ENCODE results near the gene MAL. TPM values are rescaled to one million over a fixed set of nuclear protein-coding genes. Genes with fewer than 3 reads are reported as not detected.

The MAL gene
- not detected in 2 replicates for polyA plus RNA-seq (2012; rRNA removed)
- polyA plus RNA-seq (2012; cell fraction: cytosol; rRNA removed) = not detected in 2 replicates
- polyA plus RNA-seq (2012; cell fraction: nucleus; rRNA removed) = not detected in 2 replicates

DNA sequence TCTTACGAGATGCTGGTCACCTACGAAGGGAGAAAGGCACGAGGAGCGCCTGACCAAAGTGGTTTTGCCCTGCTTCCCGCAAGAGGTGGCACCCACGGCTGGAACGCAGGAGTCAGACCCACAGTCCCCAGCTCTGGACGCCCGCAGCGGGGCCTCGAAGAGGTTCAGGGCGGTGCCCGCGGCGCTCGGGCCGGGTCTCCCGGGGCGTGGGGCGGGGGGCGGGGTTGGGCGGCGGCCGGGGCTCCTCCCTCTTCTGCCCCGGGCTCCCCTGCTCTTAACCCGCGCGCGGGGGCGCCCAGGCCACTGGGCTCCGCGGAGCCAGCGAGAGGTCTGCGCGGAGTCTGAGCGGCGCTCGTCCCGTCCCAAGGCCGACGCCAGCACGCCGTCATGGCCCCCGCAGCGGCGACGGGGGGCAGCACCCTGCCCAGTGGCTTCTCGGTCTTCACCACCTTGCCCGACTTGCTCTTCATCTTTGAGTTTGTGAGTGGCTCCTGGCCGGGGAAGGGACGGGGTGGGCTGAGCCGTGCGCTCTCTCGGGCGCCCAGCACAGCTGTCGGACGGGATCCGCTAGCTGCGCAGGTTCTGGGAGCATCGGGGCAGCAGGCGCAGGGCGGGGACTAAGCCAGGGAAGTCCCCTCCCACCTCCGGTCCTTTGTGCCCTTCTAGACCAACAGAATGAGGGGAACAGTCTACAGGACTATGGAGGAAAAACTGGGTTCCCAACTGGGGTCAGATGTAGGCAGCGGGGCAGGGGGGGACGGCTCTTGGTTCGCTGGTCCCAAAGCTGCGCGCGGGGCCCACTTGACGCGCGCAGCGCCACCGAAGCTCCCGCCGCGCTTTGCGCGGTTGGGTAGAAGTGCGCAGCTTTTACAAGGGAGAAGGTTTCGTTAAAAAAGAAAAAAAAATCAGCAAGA, at the start of gene MAL:
Gene MAL (plus strand): TSS at position 303 of the 914 bp plus-strand sequence. CDS start 85 bp downstream, at position 388.
- TF ChIP-seq NFIC (IDR thresholded peaks at IDR 0.05; ENCODE audit: borderline replicate concordance) (no peak), CHD2 (IDR thresholded peaks at IDR 0.05; ENCODE audit: low read length, partially characterized antibody) (no peak), RXRA (IDR thresholded peaks at IDR 0.05; ENCODE audit: borderline replicate concordance, low read depth) (no peak), FOSL2 (IDR thresholded peaks at IDR 0.05; ENCODE audit: borderline replicate concordance, low read depth) (no peak), MEF2A (IDR thresholded peaks at IDR 0.05; ENCODE audit: borderline replicate concordance, low read depth) (no peak), NRF1 (IDR thresholded peaks at IDR 0.05; ENCODE audit: low read depth, low read length) (no peak), RCOR1 (IDR thresholded peaks at IDR 0.05; ENCODE audit: low read length) (no peak), RAD21 (IDR thresholded peaks at IDR 0.05; ENCODE audit: low read length) (no peak), EZH2phosphoT487 (IDR thresholded peaks at IDR 0.05; ENCODE audit: borderline replicate concordance, low read depth) (no peak), FOXJ3 (CRISPR knock-in tag; IDR thresholded peaks at IDR 0.05) (no peak), POLR2AphosphoS5 (IDR thresholded peaks at IDR 0.05; ENCODE audit: low read depth, low read length) (no peak)
- TF ChIP-seq, protein P1, sequence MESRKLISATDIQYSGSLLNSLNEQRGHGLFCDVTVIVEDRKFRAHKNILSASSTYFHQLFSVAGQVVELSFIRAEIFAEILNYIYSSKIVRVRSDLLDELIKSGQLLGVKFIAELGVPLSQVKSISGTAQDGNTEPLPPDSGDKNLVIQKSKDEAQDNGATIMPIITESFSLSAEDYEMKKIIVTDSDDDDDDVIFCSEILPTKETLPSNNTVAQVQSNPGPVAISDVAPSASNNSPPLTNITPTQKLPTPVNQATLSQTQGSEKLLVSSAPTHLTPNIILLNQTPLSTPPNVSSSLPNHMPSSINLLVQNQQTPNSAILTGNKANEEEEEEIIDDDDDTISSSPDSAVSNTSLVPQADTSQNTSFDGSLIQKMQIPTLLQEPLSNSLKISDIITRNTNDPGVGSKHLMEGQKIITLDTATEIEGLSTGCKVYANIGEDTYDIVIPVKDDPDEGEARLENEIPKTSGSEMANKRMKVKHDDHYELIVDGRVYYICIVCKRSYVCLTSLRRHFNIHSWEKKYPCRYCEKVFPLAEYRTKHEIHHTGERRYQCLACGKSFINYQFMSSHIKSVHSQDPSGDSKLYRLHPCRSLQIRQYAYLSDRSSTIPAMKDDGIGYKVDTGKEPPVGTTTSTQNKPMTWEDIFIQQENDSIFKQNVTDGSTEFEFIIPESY (IDR thresholded peaks at IDR 0.05; ENCODE audit: borderline replicate concordance, low read depth) = no peak
- TF ChIP-seq, protein P2, sequence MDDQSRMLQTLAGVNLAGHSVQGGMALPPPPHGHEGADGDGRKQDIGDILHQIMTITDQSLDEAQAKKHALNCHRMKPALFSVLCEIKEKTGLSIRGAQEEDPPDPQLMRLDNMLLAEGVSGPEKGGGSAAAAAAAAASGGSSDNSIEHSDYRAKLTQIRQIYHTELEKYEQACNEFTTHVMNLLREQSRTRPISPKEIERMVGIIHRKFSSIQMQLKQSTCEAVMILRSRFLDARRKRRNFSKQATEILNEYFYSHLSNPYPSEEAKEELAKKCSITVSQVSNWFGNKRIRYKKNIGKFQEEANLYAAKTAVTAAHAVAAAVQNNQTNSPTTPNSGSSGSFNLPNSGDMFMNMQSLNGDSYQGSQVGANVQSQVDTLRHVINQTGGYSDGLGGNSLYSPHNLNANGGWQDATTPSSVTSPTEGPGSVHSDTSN (IDR thresholded peaks at IDR 0.05) = no peak
- peaks cover 82% of the 10 kb centered on the region for H3K27me3 ChIP-seq (ENCODE audit: insufficient read depth)
- DNase-seq = peak; percentile 49
- H3K9me3 ChIP-seq = no peaks in the 10 kb centered on the region
- no peaks in the 10 kb centered on the region for H3K9me2 ChIP-seq
- POLR2A ChIA-PET = no interaction called here
- no peak within 1 kb of the TSS for H3K27ac ChIP-seq (ENCODE audit: low read depth in 2 of 2, low read length in 1 of 2)
- no peak within 1 kb of the TSS for H3K4me3 ChIP-seq (ENCODE audit: low read depth in 2 of 2, low read length in 1 of 2)
- 22% methylated on average over 34 of the region's 81 CpGs for WGBS (ENCODE audit: low lambda C conversion rate)
- H3K79me2 ChIP-seq (ENCODE audit: insufficient read depth) = no peaks in the 10 kb centered on the region
- CTCF ChIA-PET = interaction anchor here (1.0 to 6.0 kb wide), 4 partner anchors 16 to 90 kb away, joined by 3 to 61 read pairs (median 30); no protein-coding TSS in a partner anchor
- peaks cover 0 to 2% of the 10 kb centered on the region in 2 experiments; a peak in 1 of 4 replicates for H3K4me1 ChIP-seq (ENCODE audit: control insufficient read depth in 1 of 2, insufficient read depth in 2 of 2, low read depth in 1 of 2, low read length in 1 of 2)
- no peak within 1 kb of the TSS for H3K4me2 ChIP-seq
- H3K9ac ChIP-seq = no peak within 1 kb of the TSS
- no peaks in the 10 kb centered on the region for H3F3A ChIP-seq (replicated peaks; ENCODE audit: insufficient read depth)
- H3K36me3 ChIP-seq (replicated peaks in 1 of 2; ENCODE audit: control insufficient read depth in 1 of 2, insufficient read depth in 2 of 2, low read length in 1 of 2) = no peaks in the 10 kb centered on the region
- H4K20me1 ChIP-seq (ENCODE audit: insufficient read depth) = no peaks in the 10 kb centered on the region
- no peak within 1 kb of the TSS for H2AFZ ChIP-seq (ENCODE audit: low read depth)

All from SK-N-SH (cell line).